ENCODE results near the gene KLHL3.

DNA sequence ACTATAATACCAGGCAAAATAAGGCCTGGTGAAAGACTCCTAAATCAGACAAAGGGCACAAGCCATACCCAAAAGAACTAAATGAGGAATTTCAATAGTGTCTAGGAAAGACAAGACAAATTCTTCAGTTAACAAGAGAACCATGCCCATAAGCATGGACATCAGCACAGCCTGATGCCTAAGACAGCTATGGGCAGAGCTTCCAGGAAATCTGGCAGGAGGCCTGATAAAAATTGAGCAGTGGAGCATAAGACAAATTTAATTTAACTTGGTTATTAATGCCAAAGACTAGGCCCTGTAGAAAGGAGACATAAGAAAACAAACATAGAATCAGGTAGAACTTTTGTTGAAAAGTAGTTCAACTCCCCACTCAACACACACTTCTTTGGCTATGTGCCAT lies 17.3 kb downstream of the KLHL3 start:
- no peak for TF ChIP-seq FOS (IDR thresholded peaks at IDR 0.05; ENCODE audit: borderline replicate concordance, insufficient read depth, low read length)
- TF ChIP-seq, protein P1, sequence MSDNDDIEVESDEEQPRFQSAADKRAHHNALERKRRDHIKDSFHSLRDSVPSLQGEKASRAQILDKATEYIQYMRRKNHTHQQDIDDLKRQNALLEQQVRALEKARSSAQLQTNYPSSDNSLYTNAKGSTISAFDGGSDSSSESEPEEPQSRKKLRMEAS (IDR thresholded peaks at IDR 0.05; ENCODE audit: insufficient read depth, insufficient read length) = no peak
- TF ChIP-seq, protein P2, sequence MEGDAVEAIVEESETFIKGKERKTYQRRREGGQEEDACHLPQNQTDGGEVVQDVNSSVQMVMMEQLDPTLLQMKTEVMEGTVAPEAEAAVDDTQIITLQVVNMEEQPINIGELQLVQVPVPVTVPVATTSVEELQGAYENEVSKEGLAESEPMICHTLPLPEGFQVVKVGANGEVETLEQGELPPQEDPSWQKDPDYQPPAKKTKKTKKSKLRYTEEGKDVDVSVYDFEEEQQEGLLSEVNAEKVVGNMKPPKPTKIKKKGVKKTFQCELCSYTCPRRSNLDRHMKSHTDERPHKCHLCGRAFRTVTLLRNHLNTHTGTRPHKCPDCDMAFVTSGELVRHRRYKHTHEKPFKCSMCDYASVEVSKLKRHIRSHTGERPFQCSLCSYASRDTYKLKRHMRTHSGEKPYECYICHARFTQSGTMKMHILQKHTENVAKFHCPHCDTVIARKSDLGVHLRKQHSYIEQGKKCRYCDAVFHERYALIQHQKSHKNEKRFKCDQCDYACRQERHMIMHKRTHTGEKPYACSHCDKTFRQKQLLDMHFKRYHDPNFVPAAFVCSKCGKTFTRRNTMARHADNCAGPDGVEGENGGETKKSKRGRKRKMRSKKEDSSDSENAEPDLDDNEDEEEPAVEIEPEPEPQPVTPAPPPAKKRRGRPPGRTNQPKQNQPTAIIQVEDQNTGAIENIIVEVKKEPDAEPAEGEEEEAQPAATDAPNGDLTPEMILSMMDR (IDR thresholded peaks at IDR 0.05; ENCODE audit: extremely low read depth in 1 of 2, insufficient read depth in 1 of 2, low read depth in 1 of 2, low read length in 2 of 2) = no peak
- TF ChIP-seq POLR2A (IDR thresholded peaks at IDR 0.05; ENCODE audit: low read depth, low read length) = no peak
- no peak for TF ChIP-seq POLR2AphosphoS5 (IDR thresholded peaks at IDR 0.05; ENCODE audit: insufficient read depth, low read depth, low read length)
- no peak for TF ChIP-seq EZH2 (IDR thresholded peaks at IDR 0.05; ENCODE audit: borderline replicate concordance, low read depth, low read length, severe bottlenecking)
- no peak for TF ChIP-seq GATA2 (IDR thresholded peaks at IDR 0.05; ENCODE audit: insufficient read depth, insufficient read length, low read depth, low read length)
- no peak for TF ChIP-seq MYC (IDR thresholded peaks at IDR 0.05; ENCODE audit: low read depth, low read length)
- TF ChIP-seq JUN (IDR thresholded peaks at IDR 0.05; ENCODE audit: borderline replicate concordance, insufficient read depth, insufficient read length, low read depth) = no peak

All from endothelial cell of umbilical vein (primary cell).